ENCODE data around the gene ATF7IP2. TPM values are rescaled to one million over a fixed set of nuclear protein-coding genes. Genes with fewer than 3 reads are reported as not detected.
"Not testable (repeated sequence)": the region's sequence is repeated elsewhere in the genome, so short reads cannot be mapped to it uniquely, and the experiment has no call there.

Gene ATF7IP2
- total RNA-seq, 2 experiments from 2014 or later, result 82.9 to 86.9 TPM

DNA sequence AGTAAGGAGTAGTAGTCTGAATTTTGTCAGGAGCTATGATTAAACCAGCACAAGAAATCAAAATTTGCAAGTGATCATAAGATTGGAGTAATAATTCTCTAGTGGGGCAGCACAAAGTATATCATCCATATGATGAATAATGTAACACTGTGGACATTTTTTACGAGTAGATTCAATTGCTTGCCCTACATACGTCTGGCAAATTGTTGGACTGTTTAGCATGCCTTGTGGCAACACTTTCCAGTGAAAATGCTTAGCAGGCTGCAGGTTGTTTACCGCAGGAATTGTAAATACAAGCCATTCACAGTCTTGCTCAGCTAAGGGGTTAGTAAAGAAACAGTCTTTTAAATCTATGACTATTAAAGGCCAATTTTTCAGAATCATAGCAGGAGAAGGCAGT, 35.7 kb downstream of the ATF7IP2 start:
- Mint-ChIP-seq H3K4me1 (ENCODE audit: low read depth) (peaks cover 12% of the 10 kb centered on the region), H3K27me3 (no peaks in the 10 kb centered on the region), H3K9me3 (peaks cover 7% of the 10 kb centered on the region), H3K27ac (no peak overlapping the region), H3K4me3 (no peak overlapping the region), H3K36me3 (ENCODE audit: low read depth) (peaks cover 76% of the 10 kb centered on the region)
- CTCF ChIA-PET, result no interaction called here
- POLR2A ChIA-PET, result no interaction called here
- Histone ChIP-seq H3K4me1 (ENCODE audit: insufficient read depth, low read length) (no peaks in the 10 kb centered on the region), H3K9me3 (ENCODE audit: control insufficient read depth in 1 of 2, insufficient read depth in 1 of 2, low read length in 2 of 2) (peaks cover under 1 to 29% of the 10 kb centered on the region in 2 experiments), H3K27ac (ENCODE audit: low read depth in 1 of 2, low read length in 2 of 2) (no peak overlapping the region), H3K27me3 (ENCODE audit: control insufficient read depth in 1 of 2, insufficient read depth in 2 of 2, low read length in 2 of 2) (no peaks in the 10 kb centered on the region), H3K4me3 (ENCODE audit: low read length) (no peak overlapping the region), H3K36me3 (ENCODE audit: insufficient read depth, low read length) (peaks cover 13% of the 10 kb centered on the region)
- no peak for ATAC-seq (ENCODE audit: poor library complexity)
- intact Hi-C loops (cut with DNase I, micrococcal nuclease), result no loop called here
- no peak for DNase-seq
- no peak for TF ChIP-seq CTCF (IDR thresholded peaks at IDR 0.05)

GRCh38 chr16:10428433-10429168, 42.7 kb downstream of the ATF7IP2 start:
- Mint-ChIP-seq H3K27me3 (no peaks in the 10 kb centered on the region), H3K36me3 (ENCODE audit: low read depth) (peaks cover 70% of the 10 kb centered on the region)
- POLR2A ChIA-PET, result no interaction called here

GRCh38 chr16:10429299-10429969, 43.6 kb downstream of the ATF7IP2 start:
- DNase-seq; H3K4me1 Mint-ChIP-seq (ENCODE audit: low read depth); H3K4me3 ChIP-seq (ENCODE audit: low read length); H3K4me1 ChIP-seq (ENCODE audit: insufficient read depth, low read length); H3K9me3 ChIP-seq (ENCODE audit: control insufficient read depth in 1 of 2, insufficient read depth in 1 of 2, low read length in 2 of 2); intact Hi-C loops (cut with DNase I, micrococcal nuclease); H3K27me3 Mint-ChIP-seq; H3K27ac ChIP-seq (ENCODE audit: low read depth in 1 of 2, low read length in 2 of 2); CTCF ChIA-PET; H3K27ac Mint-ChIP-seq; POLR2A ChIA-PET; H3K27me3 ChIP-seq (ENCODE audit: control insufficient read depth in 1 of 2, insufficient read depth in 2 of 2, low read length in 2 of 2); ATAC-seq (ENCODE audit: poor library complexity); H3K9me3 Mint-ChIP-seq; H3K4me3 Mint-ChIP-seq: not testable (repeated sequence)
- H3K36me3 Mint-ChIP-seq (ENCODE audit: low read depth), result peaks cover 73% of the 10 kb centered on the region
- peaks cover 43% of the 10 kb centered on the region for H3K36me3 ChIP-seq (ENCODE audit: insufficient read depth, low read length)

More at GRCh38 chr16:10428433-10429168, 42.7 kb downstream of the ATF7IP2 start:
- intact Hi-C loops (cut with DNase I, micrococcal nuclease), result no loop called here
- Histone ChIP-seq H3K27ac (ENCODE audit: low read depth in 1 of 2, low read length in 2 of 2) (no peak overlapping the region), H3K27me3 (ENCODE audit: control insufficient read depth in 1 of 2, insufficient read depth in 2 of 2, low read length in 2 of 2) (no peaks in the 10 kb centered on the region), H3K4me3 (ENCODE audit: low read length) (no peak overlapping the region), H3K36me3 (ENCODE audit: insufficient read depth, low read length) (peaks cover 35% of the 10 kb centered on the region), H3K9me3 (ENCODE audit: control insufficient read depth in 1 of 2, insufficient read depth in 1 of 2, low read length in 2 of 2) (no peaks in the 10 kb centered on the region), H3K4me1 (ENCODE audit: insufficient read depth, low read length) (no peaks in the 10 kb centered on the region)
- no peak for TF ChIP-seq CTCF (IDR thresholded peaks at IDR 0.05)
- no peak for DNase-seq
- Mint-ChIP-seq H3K4me1 (ENCODE audit: low read depth) (no peaks in the 10 kb centered on the region), H3K9me3 (no peaks in the 10 kb centered on the region), H3K27ac (peak overlapping the region; percentile 34), H3K4me3 (no peak overlapping the region)
- CTCF ChIA-PET, result interaction anchor here (0.7 kb wide), 1 partner anchor 40 kb away, joined by 3 read pairs; no protein-coding TSS in a partner anchor
- no peak for ATAC-seq (ENCODE audit: poor library complexity)
